OCI-LY3 (cell line): ENCODE results near the gene RSPRY1.

Experiments used
- H2AFZ ChIP-seq: fragments of 200-600, 300-600 bp; shearing (Covaris generic); 2 replicates; pipeline ENCODE4 v1.6.0; 2014; ENCODE audit warnings: antibody characterized with exemption, low read depth, low read length
- H3K27ac ChIP-seq: fragments of 200-600, 300-600 bp; sonication (generic); 2 replicates; pipeline ENCODE4 v1.5.1; 2014; ENCODE audit warnings: mild to moderate bottlenecking, low read length, moderate library complexity, mixed read lengths
- H3K27me3 ChIP-seq: fragments of 200-600, 300-600 bp; sonication (generic); 2 replicates; pipeline ENCODE4 v1.6.1; 2014; ENCODE audit warnings: low read depth, low read length, mixed read lengths
- H3K36me3 ChIP-seq: fragments of 200-600, 300-600 bp; sonication (generic); replicated peaks from 2 replicates; pipeline ENCODE3; 2014; ENCODE audit warnings: low read depth, low read length, mixed read lengths
- H3K4me1 ChIP-seq: fragments of 300-600, 200-600 bp; sonication (generic); 2 replicates; pipeline ENCODE4 v1.6.1; 2014; ENCODE audit warnings: low read length, mixed read lengths
- H3K4me2 ChIP-seq: fragments of 200-600, 300-600 bp; sonication (generic); 2 replicates; pipeline ENCODE4 v1.6.1; 2014; ENCODE audit warnings: low read length, mixed read lengths
- H3K4me3 ChIP-seq: fragments of 300-600, 200-600 bp; sonication (generic); 2 replicates; pipeline ENCODE4 v1.5.1; 2014; ENCODE audit warnings: antibody characterized with exemption, mild to moderate bottlenecking, low read length, moderate library complexity
- H3K79me2 ChIP-seq: fragments of 300-600, 200-600 bp; shearing (Covaris generic); 2 replicates; pipeline ENCODE4 v1.6.1; 2014; ENCODE audit warnings: mild to moderate bottlenecking, low read length, mixed read lengths
- H3K9ac ChIP-seq: fragments of 300-600, 200-600 bp; shearing (Covaris generic); 2 replicates; pipeline ENCODE4 v1.6.0; 2014; ENCODE audit warnings: mild to moderate bottlenecking, low read length, moderate library complexity
- H3K9me3 ChIP-seq: fragments of 200-600, 300-600 bp; shearing (Covaris generic); 2 replicates; pipeline ENCODE4 v1.6.1; 2014; ENCODE audit warnings: low read length, mixed read lengths; ENCODE audit not compliant: insufficient read depth
- H4K20me1 ChIP-seq: fragments of 200-600, 300-600 bp; sonication (generic); 2 replicates; pipeline ENCODE4 v1.6.1; 2016; ENCODE audit warnings: low read length, mixed read lengths; ENCODE audit not compliant: insufficient read depth
- EZH2phosphoT487 ChIP-seq: fragments of 200-600 bp; shearing (Covaris generic); IDR thresholded peaks from 2 replicates; pipeline ENCODE4 v1.6.1; 2018; ENCODE audit warnings: antibody characterized with exemption, mixed run types, low read depth
- TF ChIP-seq, protein P1 (sequence below): fragments of 200-600, 300-600 bp; sonication (generic); IDR thresholded peaks from 2 replicates; pipeline ENCODE4 v1.5.1; 2014; ENCODE audit warnings: antibody characterized with exemption, low read length, low read depth

The RSPRY1 gene

DNA sequence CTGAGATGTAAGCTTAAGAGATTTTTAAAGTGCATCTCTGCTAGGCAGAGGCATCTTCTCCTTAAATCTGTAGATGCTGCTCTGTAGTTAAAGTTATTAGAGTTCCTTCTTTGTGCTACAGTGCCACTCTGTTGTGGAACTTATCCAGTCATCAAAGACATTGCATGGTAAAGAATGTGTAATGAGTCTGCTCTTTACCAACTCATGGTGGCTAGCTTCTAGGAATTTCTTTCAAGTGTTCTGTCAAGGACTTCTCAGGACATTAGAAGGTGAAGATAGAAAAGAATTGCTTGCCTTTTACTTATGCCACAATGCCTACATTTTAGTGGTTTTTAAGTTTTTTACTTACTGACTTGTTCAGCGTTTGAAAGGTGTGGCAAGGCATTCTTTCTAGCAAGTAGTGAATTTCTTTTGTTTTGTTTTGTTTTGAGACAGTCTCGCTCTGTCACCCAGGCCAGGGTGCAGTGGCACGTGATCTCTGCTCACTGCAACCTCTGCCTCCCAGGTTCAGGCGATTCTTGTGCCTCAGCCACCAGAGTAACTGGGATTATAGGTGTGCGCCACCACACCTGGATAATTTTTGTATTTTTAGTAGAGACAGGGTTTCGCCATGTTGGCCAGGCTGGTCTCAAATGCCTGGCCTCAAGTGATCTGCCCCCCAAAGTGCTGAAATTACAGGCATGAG lies 38.7 kb downstream of the RSPRY1 start:
- Histone ChIP-seq H3K9ac (no peak overlapping the region), H3K4me1 (no peaks in the 10 kb centered on the region), H4K20me1 (no peaks in the 10 kb centered on the region), H2AFZ (no peak overlapping the region), H3K4me3 (no peak overlapping the region), H3K27ac (no peak overlapping the region), H3K36me3 (peaks cover 57% of the 10 kb centered on the region), H3K27me3 (no peaks in the 10 kb centered on the region), H3K79me2 (no peaks in the 10 kb centered on the region), H3K9me3 (no peaks in the 10 kb centered on the region), H3K4me2 (no peak overlapping the region)
- TF ChIP-seq EZH2phosphoT487, result no peak
- TF ChIP-seq, protein P1, sequence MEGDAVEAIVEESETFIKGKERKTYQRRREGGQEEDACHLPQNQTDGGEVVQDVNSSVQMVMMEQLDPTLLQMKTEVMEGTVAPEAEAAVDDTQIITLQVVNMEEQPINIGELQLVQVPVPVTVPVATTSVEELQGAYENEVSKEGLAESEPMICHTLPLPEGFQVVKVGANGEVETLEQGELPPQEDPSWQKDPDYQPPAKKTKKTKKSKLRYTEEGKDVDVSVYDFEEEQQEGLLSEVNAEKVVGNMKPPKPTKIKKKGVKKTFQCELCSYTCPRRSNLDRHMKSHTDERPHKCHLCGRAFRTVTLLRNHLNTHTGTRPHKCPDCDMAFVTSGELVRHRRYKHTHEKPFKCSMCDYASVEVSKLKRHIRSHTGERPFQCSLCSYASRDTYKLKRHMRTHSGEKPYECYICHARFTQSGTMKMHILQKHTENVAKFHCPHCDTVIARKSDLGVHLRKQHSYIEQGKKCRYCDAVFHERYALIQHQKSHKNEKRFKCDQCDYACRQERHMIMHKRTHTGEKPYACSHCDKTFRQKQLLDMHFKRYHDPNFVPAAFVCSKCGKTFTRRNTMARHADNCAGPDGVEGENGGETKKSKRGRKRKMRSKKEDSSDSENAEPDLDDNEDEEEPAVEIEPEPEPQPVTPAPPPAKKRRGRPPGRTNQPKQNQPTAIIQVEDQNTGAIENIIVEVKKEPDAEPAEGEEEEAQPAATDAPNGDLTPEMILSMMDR, result no peak

DNA sequence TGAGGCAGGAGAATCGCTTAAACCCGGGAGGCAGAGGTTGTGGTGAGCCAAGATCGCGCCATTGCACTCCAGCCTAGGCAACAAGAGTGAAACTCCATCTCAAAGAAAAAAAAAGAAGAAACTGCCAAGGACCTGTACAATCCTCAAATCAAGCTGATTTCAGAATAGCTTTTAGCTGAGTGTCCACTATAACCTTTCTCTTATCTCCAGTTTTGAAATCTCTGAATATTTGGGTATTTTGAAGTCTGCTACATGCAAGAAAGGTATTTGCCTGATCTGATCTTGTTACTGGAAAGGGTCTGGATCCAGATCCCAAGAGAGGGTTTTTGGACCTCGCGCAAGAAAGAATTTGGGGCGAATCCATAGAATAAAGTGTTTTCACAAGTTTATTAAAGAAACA lies 39.8 kb downstream of the RSPRY1 start:
- Histone ChIP-seq H3K9ac (no peak overlapping the region), H3K9me3 (no peaks in the 10 kb centered on the region), H2AFZ (no peak overlapping the region), H3K36me3 (peaks cover 53% of the 10 kb centered on the region), H3K4me1 (no peaks in the 10 kb centered on the region), H3K27me3 (no peaks in the 10 kb centered on the region), H3K4me3 (no peak overlapping the region), H4K20me1 (no peaks in the 10 kb centered on the region), H3K27ac (no peak overlapping the region), H3K4me2 (no peak overlapping the region), H3K79me2 (no peaks in the 10 kb centered on the region)
- TF ChIP-seq, protein P1, result no peak
- no peak for TF ChIP-seq EZH2phosphoT487

DNA sequence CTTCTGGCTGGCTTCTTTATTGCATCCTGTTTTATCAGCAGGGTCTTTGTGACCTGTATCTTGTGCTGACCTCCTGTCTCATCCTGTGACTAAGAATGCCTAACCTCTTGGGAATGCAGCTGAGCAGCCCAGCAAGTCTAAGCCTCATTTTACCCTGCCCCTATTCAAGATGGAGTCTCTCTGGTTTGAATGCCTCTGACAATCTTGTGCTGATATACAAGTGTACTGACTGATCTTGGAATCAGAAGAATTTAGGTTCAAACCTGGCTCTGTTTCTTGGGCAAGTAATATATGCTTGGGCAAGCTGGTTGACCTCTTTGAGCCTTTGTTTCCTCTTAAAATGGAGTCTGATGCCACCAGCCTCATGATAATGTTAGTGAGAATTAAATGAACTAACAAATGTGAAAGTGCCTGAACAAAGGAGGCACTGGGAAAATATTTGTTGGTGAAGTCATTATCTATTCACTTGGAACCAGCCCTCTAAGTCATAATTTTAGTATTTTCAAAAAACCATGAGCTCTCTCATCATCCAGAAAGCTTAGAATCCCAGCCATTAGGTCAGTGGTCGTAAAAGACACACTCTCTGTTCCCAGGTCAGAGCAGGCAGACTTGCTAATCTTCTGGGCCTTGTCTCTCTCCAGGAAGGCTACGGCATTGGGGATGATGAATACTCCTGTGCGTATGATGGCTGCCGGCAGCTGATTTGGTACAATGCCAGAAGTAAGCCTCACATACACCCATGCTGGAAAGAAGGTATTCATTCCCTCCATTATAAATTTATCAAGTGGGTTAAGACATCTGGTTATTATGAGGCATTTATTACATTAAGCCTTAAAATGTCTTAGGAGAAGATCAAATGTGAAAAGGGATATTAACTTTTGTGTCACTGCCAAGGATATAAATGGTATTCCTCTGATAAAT lies 40.8 kb downstream of the RSPRY1 start:
- H3K27ac ChIP-seq, result no peak overlapping the region

DNA sequence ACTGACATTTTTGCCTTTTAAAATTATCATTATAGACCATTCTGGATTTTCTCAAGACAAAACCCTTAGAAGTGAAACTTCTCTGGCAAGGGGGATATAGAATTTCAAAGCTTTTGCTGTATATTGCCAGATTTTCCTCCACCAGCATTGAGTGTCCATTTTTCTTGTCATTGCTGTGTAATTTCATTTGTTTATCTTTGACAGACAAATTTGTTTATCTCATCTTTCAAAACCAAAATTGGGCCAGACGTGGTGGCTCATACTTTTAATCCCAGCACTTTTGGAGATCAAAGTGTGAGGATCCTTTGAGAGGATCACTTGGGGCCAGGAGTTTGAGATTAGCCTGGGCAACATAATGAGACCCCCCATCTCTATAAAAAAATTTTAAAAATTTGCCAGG lies 43.0 kb downstream of the RSPRY1 start:
- Histone ChIP-seq H3K4me2 (no peak overlapping the region), H3K4me1 (no peaks in the 10 kb centered on the region), H4K20me1 (no peaks in the 10 kb centered on the region), H3K9ac (no peak overlapping the region), H3K36me3 (peaks cover 51% of the 10 kb centered on the region), H3K27ac (no peak overlapping the region), H3K27me3 (no peaks in the 10 kb centered on the region), H3K9me3 (no peaks in the 10 kb centered on the region), H3K4me3 (no peak overlapping the region), H2AFZ (no peak overlapping the region), H3K79me2 (no peaks in the 10 kb centered on the region)
- TF ChIP-seq, protein P1, result no peak
- TF ChIP-seq EZH2phosphoT487, result no peak

More for the DNA sequence above, 40.8 kb downstream of the RSPRY1 start:
- H3K9me3 ChIP-seq, result no peaks in the 10 kb centered on the region
- H3K4me1 ChIP-seq, result no peaks in the 10 kb centered on the region
- H3K4me3 ChIP-seq, result no peak overlapping the region
- H3K4me2 ChIP-seq, result no peak overlapping the region
- H3K36me3 ChIP-seq, result peaks cover 52% of the 10 kb centered on the region
- no peaks in the 10 kb centered on the region for H3K27me3 ChIP-seq
- no peaks in the 10 kb centered on the region for H3K79me2 ChIP-seq
- H4K20me1 ChIP-seq, result no peaks in the 10 kb centered on the region
- TF ChIP-seq, protein P1, result no peak
- TF ChIP-seq EZH2phosphoT487, result no peak
- no peak overlapping the region for H3K9ac ChIP-seq
- H2AFZ ChIP-seq, result no peak overlapping the region
